Measurements from ENCODE around the gene PCDHGA6.
"Not testable (repeated sequence)": the region's sequence is repeated elsewhere in the genome, so short reads cannot be mapped to it uniquely, and the experiment has no call there.

- not testable (repeated sequence) for TF ChIP-seq CTCF (IDR thresholded peaks at IDR 0.05; ENCODE audit: low read length); EZH2 (optimal IDR thresholded peaks at IDR 0.05; ENCODE audit: low read depth, low read length); EZH2phosphoT487 (IDR thresholded peaks at IDR 0.05; ENCODE audit: low read length)
Measured at GRCh38 chr5:141414548-141415274, 41.0 kb downstream of the PCDHGA6 start.
